ENCODE data around the gene TMPRSS6. TPM values are rescaled to one million over a fixed set of nuclear protein-coding genes. Genes with fewer than 3 reads are reported as not detected.

The TMPRSS6 gene
- total RNA-seq, 4 donors from 2014 or later, result under 0.01 to 0.09 TPM; not detected in 2

DNA sequence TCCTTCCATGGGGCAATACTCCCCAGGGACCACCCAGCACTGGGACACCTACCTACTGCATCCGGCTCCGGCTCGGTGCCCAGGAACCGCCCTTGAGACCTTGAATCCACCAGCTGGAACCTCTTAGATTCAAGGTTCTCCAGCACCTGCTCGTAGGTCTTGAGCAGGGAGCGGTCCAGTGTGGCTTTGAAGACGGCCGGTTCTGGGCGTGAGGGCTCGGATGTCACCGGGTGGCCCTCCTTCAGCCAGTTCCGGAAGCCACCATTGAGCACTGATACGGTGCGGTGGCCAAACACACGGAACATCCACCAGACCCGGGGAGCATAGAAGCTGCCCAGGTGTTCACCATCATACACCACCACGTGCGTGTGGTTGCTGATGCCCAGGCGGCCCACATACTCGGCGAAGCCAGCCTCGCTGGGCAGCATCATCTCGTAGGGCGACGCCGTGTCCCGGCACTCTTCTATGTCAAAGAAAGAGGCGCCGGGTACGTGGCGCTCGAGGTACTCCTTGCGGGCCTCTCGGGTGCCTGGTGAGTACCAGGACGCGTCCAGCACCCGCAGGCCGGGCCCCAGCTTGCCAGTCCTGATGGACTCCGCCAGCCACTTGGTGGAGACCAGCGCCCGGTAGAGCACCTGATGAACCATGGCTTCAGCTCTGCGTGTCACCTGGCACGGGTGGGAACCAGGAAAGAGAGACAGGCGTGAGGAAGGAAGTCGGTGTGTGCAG, 91.3 kb downstream of the TMPRSS6 start:
- no peak for DNase-seq
- no peaks in the 10 kb centered on the region for H3K27me3 ChIP-seq
- peaks cover 35 to 84% (median 46%) of the 10 kb centered on the region in 3 donors for H3K4me1 ChIP-seq
- 87 to 100% methylated on average over 5 to 20 of the region's 45 CpGs for WGBS, 2 donors
- H3K4me3 ChIP-seq, result peak overlapping the region; percentile 79 to 97 (median 92)
- H3K36me3 ChIP-seq, result peaks cover 0 to 23% (median 0%) of the 10 kb centered on the region in 3 donors
- peak overlapping the region; percentile 92 to 99 (median 96) for H3K27ac ChIP-seq
- intact Hi-C loops (cut with DNase I), result no loop called here
- no peaks in the 10 kb centered on the region for H3K9me3 ChIP-seq
- no peak for TF ChIP-seq POLR2A (IDR thresholded peaks at IDR 0.05)
- TF ChIP-seq CTCF (IDR thresholded peaks at IDR 0.05), result no peak

GRCh38 chr22:37017356-37017755, 92.2 kb downstream of the TMPRSS6 start:
- peak overlapping the region in 1 of 4 donors; percentile 97 for H3K4me3 ChIP-seq

GRCh38 chr22:37016134-37016910, 93.2 kb downstream of the TMPRSS6 start:
- H3K4me1 ChIP-seq, result peaks cover 34 to 86% (median 48%) of the 10 kb centered on the region in 3 donors
- no peak for DNase-seq
- no peak for TF ChIP-seq CTCF (IDR thresholded peaks at IDR 0.05)
- no peak for TF ChIP-seq POLR2A (IDR thresholded peaks at IDR 0.05)
- H3K4me3 ChIP-seq, result no peak overlapping the region
- intact Hi-C loops (cut with DNase I), result no loop called here
- 79 to 91% methylated on average over 9 to 14 of the region's 14 CpGs for WGBS, 2 donors
- no peaks in the 10 kb centered on the region for H3K9me3 ChIP-seq
- no peaks in the 10 kb centered on the region for H3K27me3 ChIP-seq
- H3K27ac ChIP-seq, result peak overlapping the region in 3 of 4 donors; percentile 33 to 96 (median 42)
- peaks cover 0 to 23% (median 0%) of the 10 kb centered on the region in 3 donors for H3K36me3 ChIP-seq

More at GRCh38 chr22:37017356-37017755, 92.2 kb downstream of the TMPRSS6 start:
- 78 to 86% methylated on average over 5 to 6 of the region's 10 CpGs for WGBS, 2 donors
- DNase-seq, result no peak
- Histone ChIP-seq H3K9me3 (no peaks in the 10 kb centered on the region), H3K27me3 (no peaks in the 10 kb centered on the region), H3K4me1 (peaks cover 35 to 87% (median 48%) of the 10 kb centered on the region in 3 donors), H3K27ac (peak overlapping the region in 3 of 4 donors; percentile 33 to 96 (median 42)), H3K36me3 (peaks cover 0 to 23% (median 0%) of the 10 kb centered on the region in 3 donors)
- TF ChIP-seq POLR2A (IDR thresholded peaks at IDR 0.05) (no peak), CTCF (IDR thresholded peaks at IDR 0.05) (no peak)
- intact Hi-C loops (cut with DNase I), result no loop called here

DNA sequence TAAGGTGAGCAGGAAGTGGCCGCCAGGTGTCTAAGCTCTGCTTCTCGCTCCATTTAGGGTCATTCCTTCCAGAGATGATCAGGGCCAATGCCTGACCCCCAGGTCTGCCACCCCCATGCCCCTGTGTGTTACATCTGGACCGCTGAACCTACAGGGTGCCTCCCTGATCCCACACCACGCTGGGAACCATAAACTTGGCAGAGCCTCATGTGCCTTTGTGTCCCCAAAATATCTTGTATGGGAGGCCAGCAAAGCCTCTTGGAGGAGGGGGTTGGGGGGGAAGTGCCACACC, 94.0 kb downstream of the TMPRSS6 start:
- peak overlapping the region in 2 of 4 donors; percentile 59 to 96 for H3K27ac ChIP-seq
- intact Hi-C loops (cut with DNase I), result no loop called here
- no peak for TF ChIP-seq CTCF (IDR thresholded peaks at IDR 0.05)
- H3K4me1 ChIP-seq, result peaks cover 26 to 78% (median 42%) of the 10 kb centered on the region in 3 donors
- DNase-seq, result no peak
- no peaks in the 10 kb centered on the region for H3K27me3 ChIP-seq
- no peak overlapping the region for H3K4me3 ChIP-seq
- H3K36me3 ChIP-seq, result peaks cover 0 to 23% (median 0%) of the 10 kb centered on the region in 3 donors
- 88% methylated on average over 4 of the region's 4 CpGs for WGBS, 2 donors
- no peaks in the 10 kb centered on the region for H3K9me3 ChIP-seq

Other genes with a start within 250 kb of the TMPRSS6 start
- gene NCF4, start 248.7 kb downstream of the TMPRSS6 start, total RNA-seq, result 10 to 100 TPM in 2 of 4 donors, 1 to 10 TPM in 2; 2.1 to 15.1 (median 8.4) TPM
- 1 to 10 TPM; 1.5 to 6.1 (median 2.9) TPM for gene CSF2RB, start 196.1 kb downstream of the TMPRSS6 start, total RNA-seq
- gene TST, start 90.3 kb downstream of the TMPRSS6 start, total RNA-seq, result 100 to 1,000 TPM in 2 of 4 donors, 10 to 100 TPM in 2; 60.8 to 163 (median 82.9) TPM
- 100 to 1,000 TPM in 3 of 4 donors, 10 to 100 TPM in 1; 88.4 to 160 (median 132) TPM for gene MPST, start 90.0 kb downstream of the TMPRSS6 start, total RNA-seq
- gene KCTD17, start 58.0 kb downstream of the TMPRSS6 start, total RNA-seq, result 10 to 100 TPM in 1 of 4 donors, 1 to 10 TPM in 3; 1.1 to 10.7 (median 6.5) TPM
- gene IL2RB, start 40.2 kb upstream of the TMPRSS6 start, total RNA-seq, result 1 to 10 TPM; 1.6 to 6.5 (median 2.3) TPM
- 1 to 10 TPM; 1.1 to 1.7 (median 1.4) TPM for gene C1QTNF6, start 78.5 kb upstream of the TMPRSS6 start, total RNA-seq
- gene SSTR3, start 102.8 kb upstream of the TMPRSS6 start, total RNA-seq, result not detected
- 10 to 100 TPM; 17.3 to 27.1 (median 19.6) TPM for gene RAC2, start 134.6 kb upstream of the TMPRSS6 start, total RNA-seq
- gene CYTH4, start 172.8 kb upstream of the TMPRSS6 start, total RNA-seq, result 10 to 100 TPM in 1 of 4 donors, 1 to 10 TPM in 3; 1.9 to 10.3 (median 3.4) TPM

All from esophagus squamous epithelium (tissue), 5 donors.